ENCODE results near the gene HELQ. TPM values are rescaled to one million over a fixed set of nuclear protein-coding genes. Genes with fewer than 3 reads are reported as not detected.

HELQ gene
- total and polyA plus RNA-seq, 2 of the 13 experiments (the other 11 are each of a cell fraction or from before 2014, with no cell fraction given) = 6.6 to 10.8 TPM

DNA sequence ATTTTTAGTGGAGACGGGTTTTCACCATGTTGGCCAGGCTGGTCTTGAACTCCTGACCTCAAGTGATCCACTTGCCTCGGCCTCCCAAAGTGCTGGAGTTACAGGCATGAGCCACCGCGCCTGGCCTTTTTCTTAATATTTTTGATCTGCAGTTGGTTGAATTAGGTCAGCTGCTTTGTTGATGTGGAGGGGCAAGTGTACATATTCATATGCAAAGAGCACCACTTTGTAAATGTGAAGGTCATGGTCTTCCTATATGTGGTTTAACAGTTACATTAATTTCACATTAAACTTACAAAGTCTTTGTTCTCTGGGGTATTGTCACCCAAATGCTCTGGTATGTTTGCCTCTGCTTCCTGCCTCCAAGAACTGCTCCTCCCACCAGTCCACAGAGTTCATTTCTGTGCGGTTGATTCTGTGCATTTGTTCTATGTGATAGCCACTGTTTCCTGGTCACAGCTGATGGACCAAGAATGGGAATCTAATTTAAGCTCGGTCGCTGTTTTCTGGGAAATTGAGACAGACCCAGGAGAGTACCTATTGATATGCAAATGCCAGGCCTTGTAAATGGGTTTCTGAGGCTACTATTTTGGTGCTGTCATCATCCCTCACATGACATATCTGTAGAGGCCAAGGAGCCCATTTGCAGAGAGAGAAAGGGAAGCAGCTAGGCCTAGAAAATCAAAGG is 94.1 kb downstream of the HELQ start:
- POLR2A ChIA-PET = interaction anchor here (1.0 to 2.5 kb wide), 3 partner anchors 9 to 94 kb away, joined by 3 to 29 read pairs (median 12); partner anchors contain the start of genes COQ2, HELQ and MRPS18C
- in situ Hi-C loops (cut with HindIII; ENCODE audit: extremely low pct_ligation_motif_present, low pct_unique_long_range_greater_than_20kb) (loop anchor here (25.0 kb wide), 1 partner anchor 276 kb away; no protein-coding TSS in a partner anchor), intact Hi-C loops (cut with micrococcal nuclease; ENCODE audit: unreplicated experiment) (loop anchor here (2.0 to 10.0 kb wide), 4 partner anchors 53 to 279 kb away; partner anchors contain the start of genes COQ2 and HELQ)
- DNase-seq (ENCODE audit: low spot score) (peak; percentile 96), FAIRE-seq (peak; percentile 85), ATAC-seq (peak; percentile 86)
- Histone ChIP-seq H3K27me3 (ENCODE audit: control insufficient read depth in 1 of 2, insufficient read depth in 2 of 2, low read length in 2 of 2) (no peaks in the 10 kb centered on the region), H3K27ac (ENCODE audit: extremely low read length, insufficient read depth, low read length) (peak overlapping the region; percentile 85), H2AFZ (ENCODE audit: low read length) (peak overlapping the region; percentile 23), H3K9me3 (ENCODE audit: low read length) (no peaks in the 10 kb centered on the region), H3K9ac (ENCODE audit: insufficient read depth, low read depth, low read length) (peak overlapping the region; percentile 64), H4K20me1 (ENCODE audit: insufficient read depth, low read length) (no peaks in the 10 kb centered on the region), H3K36me3 (replicated peaks in 1 of 2; ENCODE audit: control insufficient read depth in 1 of 2, insufficient read depth in 2 of 2, low read length in 2 of 2) (no peaks in the 10 kb centered on the region), H3K4me3 (replicated peaks in 1 of 3; ENCODE audit: insufficient read depth in 1 of 3, low read depth in 2 of 3, low read length in 3 of 3) (peak overlapping the region; percentile 7 to 53 (median 33); a peak in 4 of 6 replicates), H3K79me2 (ENCODE audit: insufficient read depth, low read length) (no peaks in the 10 kb centered on the region), H3K4me1 (ENCODE audit: insufficient read depth, low read length) (peaks cover 66% of the 10 kb centered on the region), H3K4me2 (ENCODE audit: low read depth, low read length) (peak overlapping the region; percentile 88)
- CTCF ChIA-PET (ENCODE audit: low intra/inter-chr PET ratio, low total read pairs) = no interaction called here
- no TSS peak for BruUV-seq (replicated peaks)
- WGBS (ENCODE audit: low lambda C conversion rate) = 3% methylated on average over 7 of the region's 7 CpGs
- no peak for TF ChIP-seq ZNF569 (CRISPR knock-in tag; IDR thresholded peaks at IDR 0.05; ENCODE audit: borderline replicate concordance)
- TF ChIP-seq, protein P1, sequence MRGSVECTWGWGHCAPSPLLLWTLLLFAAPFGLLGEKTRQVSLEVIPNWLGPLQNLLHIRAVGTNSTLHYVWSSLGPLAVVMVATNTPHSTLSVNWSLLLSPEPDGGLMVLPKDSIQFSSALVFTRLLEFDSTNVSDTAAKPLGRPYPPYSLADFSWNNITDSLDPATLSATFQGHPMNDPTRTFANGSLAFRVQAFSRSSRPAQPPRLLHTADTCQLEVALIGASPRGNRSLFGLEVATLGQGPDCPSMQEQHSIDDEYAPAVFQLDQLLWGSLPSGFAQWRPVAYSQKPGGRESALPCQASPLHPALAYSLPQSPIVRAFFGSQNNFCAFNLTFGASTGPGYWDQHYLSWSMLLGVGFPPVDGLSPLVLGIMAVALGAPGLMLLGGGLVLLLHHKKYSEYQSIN (CRISPR knock-in tag; IDR thresholded peaks at IDR 0.05; ENCODE audit: borderline replicate concordance) = no peak
- no peak for TF ChIP-seq MEIS1 (CRISPR knock-in tag; IDR thresholded peaks at IDR 0.05; ENCODE audit: borderline replicate concordance)
- TF ChIP-seq HNRNPLL (IDR thresholded peaks at IDR 0.05; ENCODE audit: low read depth, low read length, poor library complexity, severe bottlenecking) = no peak
- no peak for TF ChIP-seq NFIB (CRISPR knock-in tag; IDR thresholded peaks at IDR 0.05; ENCODE audit: borderline replicate concordance)
- no peak for TF ChIP-seq SAFB2 (CRISPR knock-in tag; IDR thresholded peaks at IDR 0.05; ENCODE audit: borderline replicate concordance, low read depth)
- TF ChIP-seq ASH2L (IDR thresholded peaks at IDR 0.05; ENCODE audit: insufficient read length, low read depth, low read length) = peak; percentile 41
- peak; percentile 37 for TF ChIP-seq ZNF501 (CRISPR knock-in tag; IDR thresholded peaks at IDR 0.05)
- TF ChIP-seq ZNF782 (CRISPR knock-in tag; IDR thresholded peaks at IDR 0.05; ENCODE audit: borderline replicate concordance) = no peak
- TF ChIP-seq, protein P2, sequence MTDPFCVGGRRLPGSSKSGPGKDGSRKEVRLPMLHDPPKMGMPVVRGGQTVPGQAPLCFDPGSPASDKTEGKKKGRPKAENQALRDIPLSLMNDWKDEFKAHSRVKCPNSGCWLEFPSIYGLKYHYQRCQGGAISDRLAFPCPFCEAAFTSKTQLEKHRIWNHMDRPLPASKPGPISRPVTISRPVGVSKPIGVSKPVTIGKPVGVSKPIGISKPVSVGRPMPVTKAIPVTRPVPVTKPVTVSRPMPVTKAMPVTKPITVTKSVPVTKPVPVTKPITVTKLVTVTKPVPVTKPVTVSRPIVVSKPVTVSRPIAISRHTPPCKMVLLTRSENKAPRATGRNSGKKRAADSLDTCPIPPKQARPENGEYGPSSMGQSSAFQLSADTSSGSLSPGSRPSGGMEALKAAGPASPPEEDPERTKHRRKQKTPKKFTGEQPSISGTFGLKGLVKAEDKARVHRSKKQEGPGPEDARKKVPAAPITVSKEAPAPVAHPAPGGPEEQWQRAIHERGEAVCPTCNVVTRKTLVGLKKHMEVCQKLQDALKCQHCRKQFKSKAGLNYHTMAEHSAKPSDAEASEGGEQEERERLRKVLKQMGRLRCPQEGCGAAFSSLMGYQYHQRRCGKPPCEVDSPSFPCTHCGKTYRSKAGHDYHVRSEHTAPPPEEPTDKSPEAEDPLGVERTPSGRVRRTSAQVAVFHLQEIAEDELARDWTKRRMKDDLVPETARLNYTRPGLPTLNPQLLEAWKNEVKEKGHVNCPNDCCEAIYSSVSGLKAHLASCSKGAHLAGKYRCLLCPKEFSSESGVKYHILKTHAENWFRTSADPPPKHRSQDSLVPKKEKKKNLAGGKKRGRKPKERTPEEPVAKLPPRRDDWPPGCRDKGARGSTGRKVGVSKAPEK (CRISPR knock-in tag; IDR thresholded peaks at IDR 0.05; ENCODE audit: borderline replicate concordance) = peak; percentile 54; the same call in 1 of the 2 replicates
- TF ChIP-seq RCOR2 (CRISPR knock-in tag; IDR thresholded peaks at IDR 0.05) = no peak; the same call in 1 of the 2 replicates
- no peak for TF ChIP-seq ZNF781 (CRISPR knock-in tag; IDR thresholded peaks at IDR 0.05; ENCODE audit: borderline replicate concordance, not compliant biosample characterization)
- TF ChIP-seq ZBTB38 (CRISPR knock-in tag; IDR thresholded peaks at IDR 0.05) = no peak
- TF ChIP-seq CHD2 (IDR thresholded peaks at IDR 0.05; ENCODE audit: low read depth, low read length) = no peak
- TF ChIP-seq, protein P3, sequence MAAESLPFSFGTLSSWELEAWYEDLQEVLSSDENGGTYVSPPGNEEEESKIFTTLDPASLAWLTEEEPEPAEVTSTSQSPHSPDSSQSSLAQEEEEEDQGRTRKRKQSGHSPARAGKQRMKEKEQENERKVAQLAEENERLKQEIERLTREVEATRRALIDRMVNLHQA (CRISPR knock-in tag; IDR thresholded peaks at IDR 0.05) = no peak
- no peak for TF ChIP-seq ZNF674 (CRISPR knock-in tag; IDR thresholded peaks at IDR 0.05; ENCODE audit: low read depth)
- no peak for TF ChIP-seq ZNF44 (CRISPR knock-in tag; IDR thresholded peaks at IDR 0.05)
